GM18505 (cell line): ENCODE data around the gene GPR78.

Experiments used
- ATAC-seq: cut with Tn5 transposase; IDR thresholded peaks from one replicate; pipeline ENCODE4 v1.9.1; 2021; ENCODE audit not compliant: unreplicated experiment
- POLR2A ChIP-seq: IDR thresholded peaks from 4 replicates; pipeline ENCODE4 v1.6.1; 2011; ENCODE audit warnings: borderline replicate concordance; ENCODE audit not compliant: insufficient read depth, insufficient read length; ENCODE audit errors: extremely low read depth

The GPR78 gene

DNA sequence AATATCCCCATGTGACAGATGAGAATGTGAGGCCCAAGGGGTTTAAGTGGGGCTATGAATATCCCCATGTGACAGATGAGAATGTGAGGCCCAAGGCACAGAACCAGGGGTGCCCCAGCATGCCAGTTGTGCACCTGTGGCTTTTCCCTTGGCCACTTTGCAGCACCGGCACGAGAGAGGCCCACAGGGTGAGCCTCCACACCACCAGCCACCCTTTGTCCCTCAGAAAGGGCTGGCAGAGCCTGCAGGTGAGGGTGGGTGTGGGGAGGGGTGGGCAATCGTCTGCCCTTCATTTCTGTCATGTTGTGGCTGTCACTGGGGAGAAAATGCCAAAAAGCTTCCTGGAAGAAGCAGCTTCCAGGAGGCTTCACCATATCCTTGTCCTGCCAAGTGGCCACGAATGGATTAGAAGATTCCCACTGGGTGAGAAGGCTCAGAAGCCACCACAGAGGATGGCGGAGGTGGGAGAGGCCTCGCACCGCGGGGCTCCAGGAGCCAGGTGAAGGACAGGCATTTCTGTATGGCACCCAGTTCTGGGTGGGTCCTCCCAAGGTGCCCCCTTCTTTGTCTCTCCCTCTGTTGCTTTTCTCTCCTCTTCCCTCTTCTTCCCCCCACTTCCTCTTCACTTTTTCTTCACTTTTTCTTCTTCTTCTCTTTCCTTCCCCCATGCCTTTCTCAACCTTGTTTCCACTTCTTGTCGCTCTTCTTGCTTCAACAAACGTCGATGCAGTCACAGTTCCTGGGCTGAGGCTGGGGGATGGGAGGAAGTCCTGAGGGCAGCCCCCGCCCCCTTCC is 469 bp upstream of the GPR78 start:
- ATAC-seq = no peak
- no peak for TF ChIP-seq POLR2A

DNA sequence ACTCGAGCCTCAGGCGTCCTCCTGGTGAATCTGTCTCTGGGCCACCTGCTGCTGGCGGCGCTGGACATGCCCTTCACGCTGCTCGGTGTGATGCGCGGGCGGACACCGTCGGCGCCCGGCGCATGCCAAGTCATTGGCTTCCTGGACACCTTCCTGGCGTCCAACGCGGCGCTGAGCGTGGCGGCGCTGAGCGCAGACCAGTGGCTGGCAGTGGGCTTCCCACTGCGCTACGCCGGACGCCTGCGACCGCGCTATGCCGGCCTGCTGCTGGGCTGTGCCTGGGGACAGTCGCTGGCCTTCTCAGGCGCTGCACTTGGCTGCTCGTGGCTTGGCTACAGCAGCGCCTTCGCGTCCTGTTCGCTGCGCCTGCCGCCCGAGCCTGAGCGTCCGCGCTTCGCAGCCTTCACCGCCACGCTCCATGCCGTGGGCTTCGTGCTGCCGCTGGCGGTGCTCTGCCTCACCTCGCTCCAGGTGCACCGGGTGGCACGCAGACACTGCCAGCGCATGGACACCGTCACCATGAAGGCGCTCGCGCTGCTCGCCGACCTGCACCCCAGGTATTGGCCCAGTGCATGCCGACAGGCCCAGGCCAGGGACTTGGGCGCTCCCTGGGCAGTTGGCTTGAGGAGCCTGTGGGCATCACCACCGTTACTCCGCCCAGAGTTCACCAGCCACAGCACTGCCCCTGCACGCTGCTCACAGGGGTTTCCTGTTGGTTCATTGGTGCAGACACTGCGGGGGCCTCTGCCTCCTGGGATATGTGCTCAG is 1.1 kb downstream of the GPR78 start:
- no peak for ATAC-seq
- no peak for TF ChIP-seq POLR2A

DNA sequence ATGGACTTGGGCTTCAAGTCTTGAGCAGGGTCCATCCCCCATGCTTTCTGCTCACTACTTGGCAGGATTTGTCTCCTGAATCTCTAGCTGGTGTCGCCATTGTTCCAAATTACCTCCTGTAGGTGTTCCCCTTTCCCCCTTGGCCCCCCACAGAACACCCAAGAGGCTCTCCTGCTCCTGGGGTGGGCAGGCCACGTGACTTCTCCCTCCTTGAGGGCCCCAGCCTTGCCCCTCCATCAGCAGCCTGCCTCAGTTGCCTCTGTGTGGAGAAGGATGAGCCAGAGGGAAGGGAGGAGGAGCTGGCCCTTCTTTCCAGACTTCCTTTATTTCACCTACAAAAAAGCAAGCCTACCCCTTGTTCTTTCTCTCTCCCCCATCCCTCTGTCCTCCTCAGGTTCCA is 1.8 kb downstream of the GPR78 start:
- ATAC-seq = no peak
- no peak for TF ChIP-seq POLR2A

- no peak for ATAC-seq
- no peak for TF ChIP-seq POLR2A
Measured at GRCh38 chr4:8582436-8582835, 2.2 kb downstream of the GPR78 start.

- no peak for ATAC-seq
- no peak for TF ChIP-seq POLR2A
Measured at GRCh38 chr4:8582941-8583654, 2.9 kb downstream of the GPR78 start.

DNA sequence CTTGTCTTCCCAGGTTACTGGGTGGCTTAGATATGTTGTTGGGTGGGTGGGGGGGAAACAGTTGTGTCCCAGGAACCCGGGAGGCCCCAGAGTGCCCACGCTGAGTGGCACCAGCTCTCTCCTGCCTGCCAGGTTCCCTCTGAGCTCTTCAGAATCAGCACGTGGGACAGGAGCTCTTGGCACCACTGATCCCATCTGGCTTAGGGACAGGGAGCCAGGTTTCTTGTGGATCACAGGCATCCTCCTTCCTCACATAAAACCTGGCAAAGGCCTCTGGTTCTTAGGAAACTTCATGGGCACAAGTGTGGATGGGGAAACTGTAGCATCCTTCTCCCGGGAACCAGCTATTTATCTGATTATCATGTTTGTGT is 3.4 kb downstream of the GPR78 start:
- ATAC-seq = no peak
- TF ChIP-seq POLR2A = no peak

- ATAC-seq = no peak
- TF ChIP-seq POLR2A = no peak
Measured at GRCh38 chr4:8585186-8585585, 5.0 kb downstream of the GPR78 start.

- no peak for ATAC-seq
- no peak for TF ChIP-seq POLR2A
Measured at GRCh38 chr4:8585721-8586212, 5.6 kb downstream of the GPR78 start.

- TF ChIP-seq POLR2A = no peak
- ATAC-seq = no peak
Measured at GRCh38 chr4:8586246-8586645, 6.1 kb downstream of the GPR78 start.

GRCh38 chr4:8586671-8587468 is 6.7 kb downstream of the GPR78 start:
- TF ChIP-seq POLR2A = no peak
- no peak for ATAC-seq

DNA sequence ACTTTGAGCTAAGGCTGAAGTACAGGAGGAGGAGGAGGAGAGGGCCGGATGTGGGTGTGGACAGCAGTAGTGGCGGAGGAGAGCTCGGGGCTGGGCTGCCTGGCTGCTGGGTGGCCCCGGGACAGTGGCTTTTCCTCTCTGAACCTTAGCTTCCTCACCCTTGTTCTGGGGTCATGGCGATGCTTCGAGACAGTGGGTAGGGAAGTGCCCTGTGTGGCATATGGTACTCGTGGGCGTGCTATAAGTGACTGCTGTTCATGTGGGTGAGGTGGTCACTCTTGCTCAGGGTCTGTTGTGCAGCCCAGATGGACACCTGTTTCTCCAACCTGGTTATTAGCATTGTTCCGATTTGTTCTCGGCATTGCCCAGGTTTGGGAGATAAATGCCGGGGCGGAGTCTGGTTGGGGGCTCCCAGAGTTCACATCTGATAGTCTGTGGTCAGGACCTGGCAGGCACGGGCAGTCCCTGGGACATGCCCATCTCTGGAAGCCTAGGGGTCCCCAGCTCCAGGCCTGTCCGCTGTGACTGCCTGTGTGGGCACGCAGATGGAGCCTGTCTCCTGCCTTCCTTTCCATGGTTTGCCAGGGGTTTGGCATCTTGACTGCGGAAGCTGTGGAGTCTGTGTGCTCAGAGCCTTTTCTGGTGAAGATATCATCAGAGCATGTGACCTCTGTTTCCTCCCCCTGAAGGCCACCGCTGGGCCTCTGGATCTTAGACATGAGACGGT is 7.4 kb downstream of the GPR78 start:
- no peak for TF ChIP-seq POLR2A
- ATAC-seq = no peak

- no peak for TF ChIP-seq POLR2A
Measured at GRCh38 chr4:8588196-8588470, 7.9 kb downstream of the GPR78 start.

DNA sequence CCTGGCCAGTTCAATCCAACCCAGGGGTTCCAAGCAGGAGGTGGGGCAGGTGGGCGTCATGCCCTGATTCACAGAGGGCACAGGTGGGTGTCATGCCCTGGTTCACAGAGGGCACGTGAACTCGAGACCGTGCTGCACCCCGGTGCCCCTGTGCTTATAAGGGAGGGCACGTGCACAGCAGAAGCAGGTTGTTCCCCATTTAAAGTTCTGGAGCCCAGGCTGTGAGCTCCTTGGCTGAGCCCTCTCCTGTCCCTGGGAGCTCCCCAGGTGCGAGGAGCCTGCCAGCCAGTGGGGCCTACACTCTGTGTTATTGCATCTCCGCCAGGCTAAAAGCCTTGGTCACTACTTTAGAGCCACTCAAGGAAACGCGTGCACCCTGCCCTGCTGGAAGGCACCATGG is 9.1 kb downstream of the GPR78 start:
- ATAC-seq = no peak
- TF ChIP-seq POLR2A = no peak

More at GRCh38 chr4:8588196-8588470, 7.9 kb downstream of the GPR78 start:
- no peak for ATAC-seq

GRCh38 chr4:8589823-8590545 is 9.8 kb downstream of the GPR78 start:
- ATAC-seq = no peak
- no peak for TF ChIP-seq POLR2A
